Stimulated activated naive B cell treated with anti-CD40 and anti-IgM and Interleukin-4, amounts not matched to agents 10 μg/mL and 1 μg/mL and 100 μg/mL, for 72 hours (primary cell): ENCODE data around the gene CPD.
"Not testable (repeated sequence)": the region's sequence is repeated elsewhere in the genome, so short reads cannot be mapped to it uniquely, and the experiment has no call there.

ENCODE experiments used
- ATAC-seq, 2 donors: fragments of 150-1000 bp; cut with Tn5 transposase; replicated peaks; 2 replicates each; pipeline ENCODE4 v1.10.0; 2021; ENCODE audit warnings: moderate library complexity in 1 of 2
- DNase-seq: peaks from one replicate; pipeline ENCODE4 v3.0.0; 2021
- H3K27ac Mint-ChIP-seq: one replicate; pipeline ENCODE4 v1.8.0; 2022; ENCODE audit warnings: mild to moderate bottlenecking, mixed read lengths
- H3K27me3 Mint-ChIP-seq, 2 donors: one replicate each; pipeline ENCODE4 v1.8.0; 2022; ENCODE audit warnings: mixed read lengths in 2 of 2
- H3K36me3 Mint-ChIP-seq, 2 donors: one replicate each; pipeline ENCODE4 v1.8.0; 2022; ENCODE audit warnings: mixed read lengths in 2 of 2, mild to moderate bottlenecking in 1 of 2
- H3K4me1 Mint-ChIP-seq, 2 donors: one replicate each; pipeline ENCODE4 v1.8.0; 2022; ENCODE audit warnings: mixed read lengths in 2 of 2, mild to moderate bottlenecking in 1 of 2
- H3K4me3 Mint-ChIP-seq, 2 donors: one replicate each; pipeline ENCODE4 v1.8.0; 2022; ENCODE audit warnings: mild to moderate bottlenecking in 2 of 2, mixed read lengths in 2 of 2, moderate library complexity in 1 of 2
- H3K9me3 Mint-ChIP-seq, 2 donors: one replicate each; pipeline ENCODE4 v1.8.0; 2022; ENCODE audit warnings: mixed read lengths in 2 of 2, mild to moderate bottlenecking in 1 of 2

Gene CPD

DNA sequence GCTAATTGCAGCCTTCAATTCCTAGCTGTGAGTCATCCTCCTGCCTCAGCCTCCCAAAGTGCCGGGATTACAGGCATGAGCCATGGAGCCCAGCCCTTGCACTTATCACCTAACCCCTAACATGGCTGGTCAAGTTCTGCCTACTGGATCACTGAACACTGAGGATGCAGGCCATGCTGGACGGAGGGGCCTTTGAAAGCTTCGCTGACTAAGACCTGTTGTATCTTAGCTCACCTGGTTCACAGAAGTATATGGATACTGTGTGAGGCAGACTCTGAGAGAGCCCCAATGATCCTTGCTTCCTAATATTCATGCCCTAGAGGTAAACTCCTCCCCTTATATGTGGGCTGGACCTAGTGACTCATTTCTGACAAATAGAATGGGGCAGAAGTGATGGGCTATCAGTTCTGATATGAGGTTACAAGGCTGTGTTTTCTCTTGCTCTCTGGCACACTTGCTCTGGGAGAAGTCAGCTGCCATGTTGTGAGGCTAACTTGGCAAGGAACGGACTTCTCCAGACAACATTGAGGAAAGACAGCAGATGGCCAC lies 33.1 kb upstream of the CPD start:
- ATAC-seq (peak; percentile 89 to 94), DNase-seq (no peak)
- Mint-ChIP-seq H3K4me1 (peaks cover 6% of the 10 kb centered on the region in 2 donors), H3K27me3 (no peaks in the 10 kb centered on the region), H3K27ac (no peak overlapping the region), H3K4me3 (no peak overlapping the region), H3K9me3 (no peaks in the 10 kb centered on the region), H3K36me3 (no peaks in the 10 kb centered on the region)

DNA sequence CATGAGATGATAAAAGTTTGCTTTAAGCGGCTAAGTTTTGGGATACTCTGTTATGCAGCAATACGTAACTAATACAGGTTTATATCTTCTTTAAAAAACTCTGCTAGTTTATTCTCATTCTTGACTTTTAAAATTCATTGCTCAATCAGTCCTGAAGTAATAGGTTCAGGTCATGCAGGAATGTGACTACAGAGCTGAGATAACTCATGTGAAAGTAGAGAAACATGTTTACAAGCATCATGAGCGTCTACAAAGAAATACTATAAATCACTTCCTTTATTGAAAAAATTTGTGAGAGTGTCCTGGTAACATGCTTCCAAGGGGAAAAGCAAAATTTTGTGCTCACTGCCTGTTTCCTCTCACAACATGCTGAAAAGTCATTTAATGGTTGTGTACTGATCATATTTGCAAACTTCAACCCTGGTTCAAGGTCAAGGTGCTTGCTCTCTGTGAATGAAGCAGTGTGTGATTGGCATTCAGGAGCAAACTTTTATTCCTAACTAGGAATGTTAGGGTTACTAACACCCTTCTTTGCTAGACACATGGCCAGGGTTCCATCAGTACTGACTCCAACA lies 32.4 kb upstream of the CPD start:
- H3K27ac Mint-ChIP-seq: no peak overlapping the region
- no peaks in the 10 kb centered on the region for H3K36me3 Mint-ChIP-seq
- DNase-seq (no peak), ATAC-seq (no peak)
- no peaks in the 10 kb centered on the region for H3K27me3 Mint-ChIP-seq
- peaks cover 6% of the 10 kb centered on the region in 2 donors for H3K4me1 Mint-ChIP-seq
- no peak overlapping the region for H3K4me3 Mint-ChIP-seq
- no peaks in the 10 kb centered on the region for H3K9me3 Mint-ChIP-seq

GRCh38 chr17:30347488-30347887 lies 31.2 kb upstream of the CPD start:
- no peak overlapping the region for H3K27ac Mint-ChIP-seq
- H3K36me3 Mint-ChIP-seq: peaks cover 0 to 2% of the 10 kb centered on the region in 2 donors
- ATAC-seq: no peak

DNA sequence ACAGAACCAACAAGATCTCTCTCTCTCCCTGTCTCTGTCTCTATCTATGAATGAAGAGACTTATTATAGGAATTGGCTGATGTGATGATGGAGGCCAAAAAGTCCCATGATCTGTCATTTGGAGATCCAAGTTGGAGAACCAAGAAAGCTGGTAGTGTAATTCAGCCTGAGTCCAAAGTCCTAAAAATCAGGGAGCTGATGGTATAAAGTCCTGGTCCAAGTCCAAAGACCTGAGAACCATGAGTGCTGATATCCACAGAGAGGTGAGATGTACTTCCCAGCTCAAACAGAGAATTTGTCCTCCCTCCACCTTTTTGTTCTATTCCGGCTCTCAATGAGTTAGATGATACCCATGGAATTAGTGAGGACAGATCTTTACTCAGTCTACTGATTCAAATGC lies 29.5 kb upstream of the CPD start:
- Mint-ChIP-seq H3K9me3 (peaks cover 0 to 1% of the 10 kb centered on the region in 2 donors), H3K4me1 (peaks cover 8 to 11% of the 10 kb centered on the region in 2 donors), H3K4me3 (no peak overlapping the region), H3K27me3 (no peaks in the 10 kb centered on the region), H3K27ac (no peak overlapping the region), H3K36me3 (peaks cover 0 to 2% of the 10 kb centered on the region in 2 donors)
- ATAC-seq (no peak), DNase-seq (no peak)

More at GRCh38 chr17:30347488-30347887, 31.2 kb upstream of the CPD start:
- Mint-ChIP-seq H3K4me3 (no peak overlapping the region), H3K27me3 (no peaks in the 10 kb centered on the region), H3K9me3 (peaks cover 0 to 1% of the 10 kb centered on the region in 2 donors), H3K4me1 (peaks cover 9 to 11% of the 10 kb centered on the region in 2 donors)
- DNase-seq: no peak

DNA sequence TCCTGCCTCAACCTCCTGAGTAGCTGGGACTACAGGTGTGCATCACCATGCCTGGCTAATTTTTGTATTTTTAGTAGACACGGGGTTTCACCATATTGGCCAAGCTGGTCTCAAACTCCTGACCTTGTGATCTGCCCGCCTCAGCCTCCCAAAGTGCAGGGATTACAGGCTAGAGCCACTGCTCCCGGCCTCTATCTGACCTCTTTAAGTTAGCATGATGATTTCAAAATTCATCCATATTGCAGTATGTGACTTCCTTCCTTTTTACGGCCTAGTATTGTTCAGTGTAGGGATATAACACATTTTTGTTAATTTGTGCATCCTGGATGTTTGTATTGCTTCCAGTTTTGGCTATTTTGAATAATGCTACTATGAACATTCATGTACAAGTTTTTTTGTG lies 27.5 kb upstream of the CPD start:
- H3K36me3 Mint-ChIP-seq, H3K4me3 Mint-ChIP-seq, H3K27ac Mint-ChIP-seq, DNase-seq, H3K9me3 Mint-ChIP-seq, ATAC-seq, H3K27me3 Mint-ChIP-seq: not testable (repeated sequence)
- H3K4me1 Mint-ChIP-seq: peaks cover 10 to 17% of the 10 kb centered on the region in 2 donors

DNA sequence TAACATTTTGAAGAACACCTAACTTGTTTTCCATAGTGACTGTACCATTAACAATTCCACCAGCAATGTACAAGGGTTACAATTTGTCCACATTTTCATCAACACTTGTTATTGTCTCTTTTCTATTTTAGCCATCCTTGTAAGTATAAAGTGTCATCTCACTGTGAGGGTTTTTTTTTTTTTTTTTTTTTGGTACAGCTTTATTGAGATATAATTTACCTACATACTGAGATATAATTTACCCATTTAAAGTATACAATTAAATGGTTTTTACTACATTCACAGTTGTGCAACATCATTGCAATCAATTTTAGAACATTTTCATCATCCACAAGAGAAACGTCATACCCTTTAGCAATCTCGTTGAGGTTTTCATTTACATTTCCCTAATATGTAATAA lies 27.0 kb upstream of the CPD start:
- Mint-ChIP-seq H3K4me3 (no peak overlapping the region), H3K27ac (no peak overlapping the region), H3K36me3 (peaks cover 0 to 2% of the 10 kb centered on the region in 2 donors), H3K9me3 (peaks cover 0 to 1% of the 10 kb centered on the region in 2 donors), H3K4me1 (peaks cover 10 to 17% of the 10 kb centered on the region in 2 donors), H3K27me3 (peaks cover 6 to 7% of the 10 kb centered on the region in 2 donors)
- no peak for DNase-seq
- ATAC-seq: no peak

- peak; percentile 61 to 85 for ATAC-seq
- peaks cover 10 to 17% of the 10 kb centered on the region in 2 donors for H3K4me1 Mint-ChIP-seq
- no peak for DNase-seq
- H3K4me3 Mint-ChIP-seq: no peak overlapping the region
- H3K27me3 Mint-ChIP-seq: peaks cover 6 to 7% of the 10 kb centered on the region in 2 donors
- H3K9me3 Mint-ChIP-seq: peaks cover 0 to 1% of the 10 kb centered on the region in 2 donors
- peaks cover 0 to 2% of the 10 kb centered on the region in 2 donors for H3K36me3 Mint-ChIP-seq
- H3K27ac Mint-ChIP-seq: no peak overlapping the region
These were observed 26.4 kb upstream of the CPD start for GRCh38 chr17:30352240-30352814.

- peak; percentile 43 to 54 for ATAC-seq
- DNase-seq: no peak
- Mint-ChIP-seq H3K4me3 (no peak overlapping the region), H3K27ac (no peak overlapping the region), H3K9me3 (peaks cover under 1 to 1% of the 10 kb centered on the region in 2 donors), H3K4me1 (peaks cover 10 to 17% of the 10 kb centered on the region in 2 donors), H3K27me3 (peaks cover 6 to 7% of the 10 kb centered on the region in 2 donors), H3K36me3 (peaks cover 0 to 2% of the 10 kb centered on the region in 2 donors)
These were observed 24.0 kb upstream of the CPD start for GRCh38 chr17:30354701-30355100.

GRCh38 chr17:30357476-30357875 lies 21.3 kb upstream of the CPD start:
- H3K4me3 Mint-ChIP-seq: no peak overlapping the region
- DNase-seq (no peak), ATAC-seq (no peak)
- H3K27me3 Mint-ChIP-seq: peaks cover 6 to 7% of the 10 kb centered on the region in 2 donors
- peaks cover 9 to 12% of the 10 kb centered on the region in 2 donors for H3K4me1 Mint-ChIP-seq
- H3K9me3 Mint-ChIP-seq: peaks cover 7 to 9% of the 10 kb centered on the region in 2 donors
- H3K27ac Mint-ChIP-seq: no peak overlapping the region
- H3K36me3 Mint-ChIP-seq: peaks cover 3 to 6% of the 10 kb centered on the region in 2 donors

DNA sequence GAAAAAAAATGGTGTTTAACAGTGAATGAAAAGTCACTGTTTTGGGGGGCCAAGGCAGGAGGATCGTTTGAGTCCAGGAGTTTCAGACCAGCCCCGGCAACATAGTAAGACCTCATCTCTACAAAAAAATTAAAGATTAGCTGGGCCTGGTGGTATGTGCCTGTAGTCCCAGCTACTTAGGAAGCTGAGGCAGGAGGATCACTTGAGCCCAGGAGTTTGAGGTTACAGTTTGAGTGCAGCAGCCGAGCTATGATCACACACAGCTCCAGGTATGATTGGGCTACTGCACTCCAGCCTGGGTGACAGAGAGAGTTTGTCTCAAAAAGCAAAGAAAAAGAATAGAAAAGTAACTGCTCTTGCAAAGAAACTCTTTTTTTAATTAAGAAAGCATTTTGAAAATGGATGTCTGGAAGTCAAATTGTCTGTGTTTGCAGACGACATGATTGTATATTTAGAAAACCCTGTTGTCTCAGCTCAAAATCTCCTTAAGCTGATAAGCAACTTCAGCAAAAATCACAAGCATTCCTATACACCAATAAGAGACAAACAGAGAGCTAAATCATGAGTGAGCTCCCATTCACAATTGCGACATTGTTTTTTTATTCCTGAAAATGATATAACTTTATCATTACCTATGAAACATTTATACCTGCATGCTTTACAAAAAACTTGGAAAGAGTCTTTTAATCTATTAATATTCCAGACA lies 20.5 kb upstream of the CPD start:
- no peak for ATAC-seq
- peaks cover 7 to 9% of the 10 kb centered on the region in 2 donors for H3K9me3 Mint-ChIP-seq
- H3K4me1 Mint-ChIP-seq: peaks cover 11 to 13% of the 10 kb centered on the region in 2 donors
- H3K36me3 Mint-ChIP-seq: peaks cover 3 to 6% of the 10 kb centered on the region in 2 donors
- no peak for DNase-seq
- H3K27me3 Mint-ChIP-seq: peaks cover 6 to 7% of the 10 kb centered on the region in 2 donors
- H3K4me3 Mint-ChIP-seq: no peak overlapping the region
- H3K27ac Mint-ChIP-seq: no peak overlapping the region

GRCh38 chr17:30360086-30360808 lies 18.5 kb upstream of the CPD start:
- peaks cover 3% of the 10 kb centered on the region in 2 donors for H3K27me3 Mint-ChIP-seq
- no peak overlapping the region for H3K4me3 Mint-ChIP-seq
- H3K36me3 Mint-ChIP-seq: peaks cover 3 to 6% of the 10 kb centered on the region in 2 donors
- peaks cover 7 to 9% of the 10 kb centered on the region in 2 donors for H3K9me3 Mint-ChIP-seq
- peaks cover 14 to 19% of the 10 kb centered on the region in 2 donors for H3K4me1 Mint-ChIP-seq
- H3K27ac Mint-ChIP-seq: no peak overlapping the region
- no peak for DNase-seq
- ATAC-seq: no peak

DNA sequence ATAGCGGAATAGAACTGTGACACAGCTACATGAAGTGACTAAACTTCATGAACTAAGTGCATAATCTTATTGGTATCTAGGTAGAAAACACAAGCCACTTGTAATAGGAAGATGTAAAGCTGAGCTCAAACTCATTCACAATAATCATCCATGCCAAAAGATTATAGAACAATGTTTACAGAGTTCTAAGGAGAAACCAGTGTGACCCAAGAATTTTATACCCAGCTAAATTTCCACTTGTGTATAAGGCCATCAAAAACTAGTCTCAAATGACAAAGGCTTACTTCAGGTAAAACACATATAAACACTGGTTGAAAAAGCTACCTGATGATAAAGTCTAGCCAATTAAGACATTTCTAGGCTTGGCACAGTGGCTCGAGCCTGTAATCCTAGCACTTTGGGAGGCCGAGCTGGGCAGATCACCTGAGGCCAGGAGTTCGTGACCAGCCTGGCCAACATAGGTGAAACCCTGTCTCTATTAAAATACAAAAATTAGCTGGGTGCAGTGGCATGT lies 16.9 kb upstream of the CPD start:
- DNase-seq (no peak), ATAC-seq (no peak)
- Mint-ChIP-seq H3K27ac (no peak overlapping the region), H3K9me3 (peaks cover 7 to 9% of the 10 kb centered on the region in 2 donors), H3K36me3 (peaks cover 3 to 6% of the 10 kb centered on the region in 2 donors), H3K27me3 (no peaks in the 10 kb centered on the region), H3K4me1 (peaks cover 11 to 18% of the 10 kb centered on the region in 2 donors), H3K4me3 (no peak overlapping the region)

DNA sequence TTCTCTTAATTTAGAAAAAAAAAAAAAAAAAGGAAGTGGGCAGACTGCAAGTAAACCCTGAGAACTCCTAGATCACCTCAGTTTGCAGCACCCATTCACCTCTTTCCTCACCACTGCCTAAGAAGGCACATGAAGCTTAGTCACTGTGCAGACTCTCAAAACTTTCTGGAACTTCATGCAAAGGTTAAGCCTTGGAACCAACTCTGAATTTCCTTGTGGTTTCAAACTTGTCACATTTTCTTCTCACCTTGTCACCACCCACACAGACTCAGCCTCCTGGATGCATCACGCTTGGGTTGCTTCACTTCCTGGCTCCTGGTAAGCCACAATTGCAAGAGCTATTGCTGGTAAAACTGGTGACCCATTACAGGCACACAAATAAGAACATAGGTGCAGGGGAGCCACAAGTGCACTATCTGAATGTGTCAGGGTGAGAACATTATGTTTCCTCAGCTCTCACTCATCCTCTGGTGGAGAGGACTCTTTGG lies 15.0 kb upstream of the CPD start:
- peak overlapping the region; percentile 12 to 46 for H3K4me3 Mint-ChIP-seq
- ATAC-seq: peak; percentile 96 to 97

More for the DNA sequence above, 15.0 kb upstream of the CPD start:
- Mint-ChIP-seq H3K4me1 (peaks cover 11 to 18% of the 10 kb centered on the region in 2 donors), H3K36me3 (peaks cover 3 to 6% of the 10 kb centered on the region in 2 donors), H3K27ac (peak overlapping the region; percentile 90), H3K27me3 (no peaks in the 10 kb centered on the region), H3K9me3 (peaks cover 7 to 9% of the 10 kb centered on the region in 2 donors)
- peak; percentile 65 for DNase-seq
